Measurements from ENCODE around the gene PCDHGA1. TPM values are rescaled to one million over a fixed set of nuclear protein-coding genes. Genes with fewer than 3 reads are reported as not detected.

The PCDHGA1 gene
- total and polyA plus RNA-seq, 7 donors, result 0.27 to 2.1 (median 0.59) TPM

- H3K36me3 ChIP-seq (ENCODE audit: insufficient read depth in 1 of 2, low read depth in 1 of 2), result peaks cover 0 to 9% of the 10 kb centered on the region in 2 donors
- WGBS, 3 donors, result 72 to 78% (median 74%) methylated on average over 9 of the region's 9 CpGs
- H3K27me3 ChIP-seq (ENCODE audit: insufficient read depth in 3 of 3, low read length in 2 of 3), result peaks cover 0 to 12% (median 3%) of the 10 kb centered on the region in 3 donors
- TF ChIP-seq CTCF (IDR thresholded peaks at IDR 0.05), result no peak
- H3K4me3 ChIP-seq, result no peak overlapping the region
- ATAC-seq (no peak), DNase-seq (no peak)
- peaks cover 15% of the 10 kb centered on the region for H3K4me1 ChIP-seq
- intact Hi-C loops (cut with DNase I), result no loop called here
- no peaks in the 10 kb centered on the region for H3K9me3 ChIP-seq
- no peak overlapping the region for H3K27ac ChIP-seq
These were observed 155.8 kb downstream of the PCDHGA1 start for GRCh38 chr5:141486091-141486490.

GRCh38 chr5:141487131-141487530 lies 156.8 kb downstream of the PCDHGA1 start:
- Histone ChIP-seq H3K36me3 (ENCODE audit: insufficient read depth in 1 of 2, low read depth in 1 of 2) (peaks cover 0 to 14% of the 10 kb centered on the region in 2 donors), H3K4me3 (no peak overlapping the region), H3K27me3 (ENCODE audit: insufficient read depth in 3 of 3, low read length in 2 of 3) (peaks cover 0 to 12% (median 3%) of the 10 kb centered on the region in 3 donors), H3K9me3 (no peaks in the 10 kb centered on the region), H3K4me1 (peaks cover 15% of the 10 kb centered on the region), H3K27ac (no peak overlapping the region)
- no peak for TF ChIP-seq CTCF (IDR thresholded peaks at IDR 0.05)
- DNase-seq (no peak), ATAC-seq (peak in 1 of 4 donors; percentile 36)
- 61 to 73% (median 66%) methylated on average over 7 of the region's 7 CpGs for WGBS, 3 donors
- intact Hi-C loops (cut with DNase I), result no loop called here

- no peak for DNase-seq
- no peaks in the 10 kb centered on the region for H3K9me3 ChIP-seq
- no peak for TF ChIP-seq CTCF (IDR thresholded peaks at IDR 0.05)
- H3K4me3 ChIP-seq, result no peak within 1 kb of the TSS
- no peak within 1 kb of the TSS for H3K27ac ChIP-seq
- intact Hi-C loops (cut with DNase I), result no loop called here
- peaks cover 0 to 14% of the 10 kb centered on the region in 2 donors for H3K36me3 ChIP-seq (ENCODE audit: insufficient read depth in 1 of 2, low read depth in 1 of 2)
- peaks cover 13% of the 10 kb centered on the region for H3K4me1 ChIP-seq
- WGBS, 3 donors, result 54 to 75% (median 56%) methylated on average over 14 of the region's 14 CpGs
- peak in 2 of 4 donors; percentile 6 to 14 for ATAC-seq
- H3K27me3 ChIP-seq (ENCODE audit: insufficient read depth in 3 of 3, low read length in 2 of 3), result peaks cover 0 to 6% (median 6%) of the 10 kb centered on the region in 3 donors
These were observed 158.6 kb downstream of the PCDHGA1 start, which contains the start of gene PCDHGC5 for GRCh38 chr5:141488591-141489561. Gene PCDHGC5 (plus strand): TSS chr5:141489081. CDS start chr5:141489241, 160 bp downstream.

- intact Hi-C loops (cut with DNase I), result no loop called here
- Histone ChIP-seq H3K4me3 (no peak overlapping the region), H3K27ac (no peak overlapping the region), H3K9me3 (no peaks in the 10 kb centered on the region), H3K36me3 (ENCODE audit: insufficient read depth in 1 of 2, low read depth in 1 of 2) (peaks cover 0 to 14% of the 10 kb centered on the region in 2 donors), H3K27me3 (ENCODE audit: insufficient read depth in 3 of 3, low read length in 2 of 3) (peaks cover 0 to 5% (median 0%) of the 10 kb centered on the region in 3 donors), H3K4me1 (peaks cover 6% of the 10 kb centered on the region)
- no peak for DNase-seq
- TF ChIP-seq CTCF (IDR thresholded peaks at IDR 0.05), result no peak
- 77 to 89% (median 85%) methylated on average over 10 of the region's 10 CpGs for WGBS, 3 donors
- ATAC-seq, result no peak
These were observed 159.5 kb downstream of the PCDHGA1 start for GRCh38 chr5:141489841-141490240.

Measured in psoas muscle (tissue), 8 donors.